Right hindlimb (tissue), 1 donor: ENCODE measurements around the gene KCNQ2.
"Not testable (repeated sequence)": the region's sequence is repeated elsewhere in the genome, so short reads cannot be mapped to it uniquely, and the experiment has no call there.

Experiments used
- DNase-seq: peaks from one replicate; pipeline ENCODE4 v3.0.0-alpha.2; 2018

The KCNQ2 gene

GRCh38 chr20:63380346-63380870 lies 92.0 kb downstream of the KCNQ2 start:
- no peak for DNase-seq

- DNase-seq, result not testable (repeated sequence)
These were observed 92.6 kb downstream of the KCNQ2 start for GRCh38 chr20:63379872-63380271.

GRCh38 chr20:63379296-63379695 lies 93.2 kb downstream of the KCNQ2 start:
- DNase-seq, result no peak

- DNase-seq, result no peak
These were observed 93.8 kb downstream of the KCNQ2 start for GRCh38 chr20:63378626-63379025.

- DNase-seq, result no peak
These were observed 94.5 kb downstream of the KCNQ2 start for GRCh38 chr20:63377951-63378381.

GRCh38 chr20:63377256-63377941 lies 95.1 kb downstream of the KCNQ2 start:
- no peak for DNase-seq

GRCh38 chr20:63376283-63377250 lies 95.9 kb downstream of the KCNQ2 start:
- DNase-seq, result no peak

GRCh38 chr20:63375438-63375837 lies 97.0 kb downstream of the KCNQ2 start:
- no peak for DNase-seq

- DNase-seq, result no peak
These were observed 98.0 kb downstream of the KCNQ2 start for GRCh38 chr20:63374504-63374903.

GRCh38 chr20:63373996-63374395 lies 98.5 kb downstream of the KCNQ2 start:
- DNase-seq, result no peak

- DNase-seq, result no peak
These were observed 99.2 kb downstream of the KCNQ2 start for GRCh38 chr20:63372971-63373885.

GRCh38 chr20:63371291-63371865 lies 101.1 kb downstream of the KCNQ2 start:
- DNase-seq, result no peak

- no peak for DNase-seq
These were observed 101.8 kb downstream of the KCNQ2 start for GRCh38 chr20:63370618-63371187.

GRCh38 chr20:63369724-63370617 lies 102.5 kb downstream of the KCNQ2 start:
- DNase-seq, result no peak

GRCh38 chr20:63369024-63369530 lies 103.4 kb downstream of the KCNQ2 start:
- no peak for DNase-seq

GRCh38 chr20:63368151-63368550 lies 104.3 kb downstream of the KCNQ2 start:
- DNase-seq, result no peak

- DNase-seq, result no peak
These were observed 104.9 kb downstream of the KCNQ2 start for GRCh38 chr20:63367446-63368055.

- no peak for DNase-seq
These were observed 105.8 kb downstream of the KCNQ2 start for GRCh38 chr20:63366390-63367365.
